ENCODE results near the gene FBXL17. TPM values are rescaled to one million over a fixed set of nuclear protein-coding genes. Genes with fewer than 3 reads are reported as not detected.
A peak's percentile ranks its signal among the peaks of the same experiment; 100 is the strongest.

The FBXL17 gene
- total RNA-seq, 1 donor from 2014 or later, result 27.3 TPM

DNA sequence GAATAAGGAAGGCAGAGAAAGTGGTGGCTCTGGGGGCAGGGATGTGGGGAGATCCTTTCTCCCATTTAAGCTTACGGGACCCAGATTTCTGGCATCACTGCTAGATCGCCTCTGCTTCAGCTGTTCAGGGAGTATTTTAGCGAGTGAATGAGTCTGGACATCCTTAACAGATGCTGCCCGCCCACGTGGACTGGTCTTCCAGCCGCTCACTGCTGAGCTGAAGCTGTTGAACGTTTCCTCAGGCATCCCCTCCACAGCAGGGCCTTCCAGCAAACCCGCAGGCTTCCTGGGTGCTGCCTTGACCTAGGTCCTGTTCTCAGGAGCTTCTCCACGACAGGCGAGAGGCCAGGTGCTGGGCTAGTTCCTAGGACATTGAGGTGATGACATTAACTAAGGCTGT, 566.8 kb downstream of the FBXL17 start:
- no peak for DNase-seq (ENCODE audit: low spot score)
- intact Hi-C loops (cut with DNase I), result no loop called here

DNA sequence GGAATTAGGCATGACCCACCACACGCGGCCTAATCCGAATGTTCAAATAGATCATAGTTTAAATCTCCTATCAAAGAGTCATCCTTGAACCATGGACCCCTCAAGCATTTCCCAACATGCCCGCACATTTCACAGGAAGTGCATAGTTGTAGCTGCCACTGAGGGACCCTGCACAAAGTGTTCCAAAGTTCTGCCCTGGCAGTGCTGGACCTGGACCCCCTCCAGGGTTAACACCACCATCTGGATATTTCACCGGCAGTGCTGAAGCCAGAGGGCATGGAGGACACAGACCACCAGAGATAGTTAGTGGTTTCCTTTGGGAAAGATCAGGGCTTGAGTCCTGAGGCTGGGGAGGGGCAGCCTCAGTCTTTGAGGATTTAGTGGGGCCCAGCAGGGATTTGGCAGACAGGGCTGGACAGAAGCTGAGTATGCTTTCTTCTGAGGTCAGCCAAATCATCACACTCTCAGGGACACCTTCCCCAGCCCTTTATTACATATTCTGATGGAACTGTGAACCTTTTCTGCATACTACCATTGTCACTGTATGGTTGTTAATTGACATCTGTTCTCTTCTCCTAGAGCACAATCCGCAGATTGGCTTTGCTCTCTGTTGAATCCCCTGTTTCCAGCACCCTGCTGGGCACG, 567.6 kb downstream of the FBXL17 start:
- intact Hi-C loops (cut with DNase I), result no loop called here
- DNase-seq (ENCODE audit: low spot score), result no peak

DNA sequence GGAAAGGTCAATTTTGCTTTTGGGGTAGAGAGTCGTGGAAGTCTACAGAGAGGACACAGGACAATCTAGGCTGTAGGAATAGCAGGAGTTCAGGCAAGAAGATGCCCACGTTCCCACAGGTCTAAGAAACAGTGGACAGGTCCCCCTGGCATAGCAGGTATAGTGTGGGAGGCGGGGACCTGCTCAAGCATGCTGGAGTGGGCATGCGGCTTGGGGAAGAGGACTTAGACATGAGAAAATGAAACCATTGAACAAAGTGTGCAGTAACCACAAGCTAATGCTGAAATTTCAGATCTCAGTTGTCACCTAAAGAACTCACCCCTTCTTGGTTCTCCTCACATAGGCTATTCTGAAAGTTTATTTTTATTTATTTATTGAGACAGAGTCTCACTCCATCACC, 568.3 kb downstream of the FBXL17 start:
- intact Hi-C loops (cut with DNase I), result no loop called here
- DNase-seq (ENCODE audit: low spot score), result no peak

DNA sequence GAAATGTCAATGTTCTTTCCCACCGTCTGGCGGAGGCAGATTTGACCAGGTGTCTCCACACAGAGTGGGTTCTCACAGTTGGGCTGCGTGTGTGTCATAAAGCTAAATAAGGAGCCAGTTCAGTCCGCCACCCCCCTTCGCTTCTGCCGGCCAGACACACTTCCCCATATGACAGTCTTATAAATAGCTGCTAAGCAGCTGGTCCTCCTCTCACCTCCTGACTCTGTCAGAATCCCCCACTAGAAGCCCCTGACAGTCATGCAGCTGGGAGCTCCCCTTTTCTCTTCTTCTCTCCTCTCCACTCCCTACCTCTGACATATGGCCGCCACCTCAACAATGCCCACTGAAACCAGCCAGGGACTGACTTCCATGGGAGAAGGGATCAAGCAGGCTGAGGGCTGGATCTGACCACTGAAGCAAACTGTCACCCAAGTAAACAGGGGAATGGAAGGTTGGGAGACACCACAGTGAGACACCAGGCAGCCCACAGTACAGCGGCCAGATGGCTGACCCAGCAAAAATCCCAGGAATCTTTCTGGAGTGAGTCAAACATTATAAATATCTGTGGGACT, 569.2 kb downstream of the FBXL17 start:
- intact Hi-C loops (cut with DNase I), result no loop called here

DNA sequence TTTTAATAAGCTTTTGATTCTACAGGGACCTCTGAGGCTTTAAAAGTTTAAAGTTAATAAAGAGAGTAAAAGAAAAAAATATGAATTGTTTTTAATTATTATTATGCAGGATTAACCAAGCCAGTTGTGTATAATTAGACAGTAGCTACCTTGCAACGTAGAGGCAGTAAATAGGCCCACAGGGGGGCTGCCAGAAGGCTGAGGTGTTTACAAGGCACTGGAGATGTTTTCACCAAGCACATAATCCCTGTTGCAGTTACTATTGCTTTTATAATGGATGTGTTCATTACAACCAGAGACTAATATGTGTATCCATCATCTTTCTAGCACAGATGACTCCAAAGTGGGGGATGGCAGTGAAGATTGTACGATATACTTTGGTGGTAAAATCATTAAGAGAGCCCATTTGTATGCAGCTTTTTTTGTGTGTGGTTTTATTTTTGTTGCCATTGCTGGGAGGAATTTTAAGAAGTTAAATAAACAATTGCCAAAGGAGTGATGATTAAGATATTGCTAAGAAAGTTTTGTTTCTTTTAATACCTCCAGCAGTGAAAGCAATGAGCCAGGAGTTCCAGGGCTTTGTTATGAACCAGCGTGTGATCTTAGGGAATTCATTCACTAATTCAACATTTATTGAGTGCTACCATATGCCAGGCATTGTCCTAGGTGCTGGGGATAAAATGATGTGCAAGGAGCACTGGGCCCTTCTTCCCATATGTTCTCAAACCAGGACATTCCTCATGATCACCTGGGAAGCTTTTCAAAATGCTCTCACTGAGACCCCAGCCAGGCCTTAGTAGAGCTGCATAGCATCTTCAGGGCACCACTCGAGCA, 572.5 kb downstream of the FBXL17 start:
- intact Hi-C loops (cut with DNase I), result no loop called here

More for the DNA sequence above, 569.2 kb downstream of the FBXL17 start:
- peak; percentile 78 for DNase-seq (ENCODE audit: low spot score)

More for the DNA sequence above, 572.5 kb downstream of the FBXL17 start:
- DNase-seq (ENCODE audit: low spot score), result no peak
